TTC549 (cell line): Measurements from ENCODE around the gene ABHD12B.

Experiments used
- FAIRE-seq: peaks from 2 replicates; lab custom pipeline; 2012; peaks lifted over from hg19 to GRCh38; lab: Jason Lieb, UNC

Gene ABHD12B, protein sequence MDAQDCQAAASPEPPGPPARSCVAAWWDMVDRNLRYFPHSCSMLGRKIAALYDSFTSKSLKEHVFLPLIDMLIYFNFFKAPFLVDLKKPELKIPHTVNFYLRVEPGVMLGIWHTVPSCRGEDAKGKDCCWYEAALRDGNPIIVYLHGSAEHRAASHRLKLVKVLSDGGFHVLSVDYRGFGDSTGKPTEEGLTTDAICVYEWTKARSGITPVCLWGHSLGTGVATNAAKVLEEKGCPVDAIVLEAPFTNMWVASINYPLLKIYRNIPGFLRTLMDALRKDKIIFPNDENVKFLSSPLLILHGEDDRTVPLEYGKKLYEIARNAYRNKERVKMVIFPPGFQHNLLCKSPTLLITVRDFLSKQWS

DNA sequence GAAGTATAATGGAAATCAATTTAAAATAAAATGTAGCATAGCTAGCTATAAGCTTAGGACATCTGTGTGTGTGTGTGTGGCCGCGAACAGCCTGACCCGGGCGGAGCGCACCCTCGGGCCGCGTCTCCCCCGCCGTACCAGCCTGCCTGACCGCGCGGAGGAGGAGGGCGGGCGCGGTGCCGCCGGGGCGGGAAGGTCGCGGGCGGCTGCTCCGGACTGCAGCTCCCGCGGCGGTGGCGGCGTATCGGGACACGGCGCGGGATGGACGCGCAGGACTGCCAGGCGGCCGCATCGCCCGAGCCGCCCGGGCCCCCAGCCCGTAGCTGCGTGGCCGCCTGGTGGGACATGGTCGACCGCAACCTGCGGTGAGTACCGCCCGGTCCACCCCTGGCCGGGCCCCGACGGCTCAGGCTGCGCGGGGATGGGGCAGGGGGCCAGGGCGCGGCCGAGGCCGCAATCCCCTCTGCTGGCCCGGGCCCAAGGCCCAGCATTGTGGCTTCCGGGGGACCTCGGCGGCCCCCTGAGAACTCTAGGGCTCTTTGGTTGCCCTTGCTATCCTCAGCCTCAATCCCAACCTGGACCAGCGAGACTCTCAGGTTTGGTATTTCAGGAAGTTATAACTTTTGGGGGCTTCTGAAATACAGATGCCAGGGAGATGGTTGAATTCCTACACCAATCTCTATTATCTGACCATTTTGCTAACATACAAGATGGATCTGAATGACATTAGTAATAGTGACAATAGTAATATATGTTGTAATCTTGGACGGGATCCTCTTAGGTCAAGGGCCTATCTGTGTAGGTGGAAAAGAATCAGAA is at the start of gene ABHD12B:
ABHD12B (plus strand) TSS at position 140 of the 819 bp plus-strand sequence; CDS start at position 262, 122 bp downstream.
- FAIRE-seq, result no peak

DNA sequence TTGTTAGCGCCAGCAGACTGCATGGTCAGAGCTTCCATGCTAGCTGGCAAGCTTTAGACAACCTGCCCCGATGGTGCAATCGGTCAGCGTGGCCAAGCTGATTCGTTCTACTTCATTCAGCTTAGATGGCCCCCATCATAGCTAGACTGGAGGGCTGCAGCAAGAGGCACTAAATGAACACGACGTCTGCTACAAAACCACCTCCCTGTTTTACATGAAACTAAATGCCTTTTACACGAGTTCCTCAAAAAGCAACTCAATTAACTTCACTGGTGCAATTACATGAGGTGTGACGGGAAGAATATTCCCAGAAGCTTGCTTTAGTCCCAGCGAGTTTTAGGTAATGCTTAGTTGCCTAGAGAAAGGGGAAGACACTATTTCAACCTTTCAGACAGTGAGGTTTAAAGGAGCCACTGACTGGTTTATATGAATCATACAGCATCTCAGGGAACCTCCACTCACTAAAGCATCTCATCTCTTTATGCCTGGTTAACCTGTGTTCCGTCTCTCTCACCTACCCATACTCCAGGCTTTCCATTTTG is 49.3 kb upstream of the ABHD12B start:
- no peak for FAIRE-seq

DNA sequence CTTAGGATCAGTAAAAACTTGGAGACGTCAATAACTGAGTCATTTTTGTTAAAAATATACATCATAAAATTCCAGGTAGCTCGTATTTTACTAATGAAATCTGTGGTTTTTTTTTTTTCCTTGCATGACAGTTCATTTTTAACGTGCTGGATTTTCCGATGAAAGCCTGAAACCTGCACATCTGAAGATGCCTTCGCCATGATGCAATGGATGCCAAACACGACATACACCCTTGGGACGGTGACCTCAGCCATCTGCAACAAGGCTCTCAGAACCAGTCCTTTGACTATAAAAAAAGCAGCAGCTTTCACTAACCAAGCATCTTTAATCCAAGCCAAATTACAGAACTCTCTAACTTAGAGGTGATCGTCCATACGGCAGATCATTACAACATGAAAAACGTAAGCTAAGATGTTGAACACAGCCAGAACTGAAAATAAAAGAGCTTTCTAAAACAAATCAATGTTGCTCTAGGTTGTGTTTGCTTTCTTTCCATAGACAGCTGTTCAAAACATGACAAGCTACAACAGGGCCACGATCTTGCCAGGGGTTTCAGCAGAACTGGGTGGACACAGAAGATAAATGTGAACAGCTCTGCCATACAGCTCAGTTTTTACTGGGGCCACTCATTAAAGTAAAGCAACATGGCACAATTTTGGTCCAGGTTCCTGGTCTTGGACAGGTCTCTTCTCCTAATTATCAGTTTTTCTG is 48.6 kb upstream of the ABHD12B start:
- FAIRE-seq, result no peak

DNA sequence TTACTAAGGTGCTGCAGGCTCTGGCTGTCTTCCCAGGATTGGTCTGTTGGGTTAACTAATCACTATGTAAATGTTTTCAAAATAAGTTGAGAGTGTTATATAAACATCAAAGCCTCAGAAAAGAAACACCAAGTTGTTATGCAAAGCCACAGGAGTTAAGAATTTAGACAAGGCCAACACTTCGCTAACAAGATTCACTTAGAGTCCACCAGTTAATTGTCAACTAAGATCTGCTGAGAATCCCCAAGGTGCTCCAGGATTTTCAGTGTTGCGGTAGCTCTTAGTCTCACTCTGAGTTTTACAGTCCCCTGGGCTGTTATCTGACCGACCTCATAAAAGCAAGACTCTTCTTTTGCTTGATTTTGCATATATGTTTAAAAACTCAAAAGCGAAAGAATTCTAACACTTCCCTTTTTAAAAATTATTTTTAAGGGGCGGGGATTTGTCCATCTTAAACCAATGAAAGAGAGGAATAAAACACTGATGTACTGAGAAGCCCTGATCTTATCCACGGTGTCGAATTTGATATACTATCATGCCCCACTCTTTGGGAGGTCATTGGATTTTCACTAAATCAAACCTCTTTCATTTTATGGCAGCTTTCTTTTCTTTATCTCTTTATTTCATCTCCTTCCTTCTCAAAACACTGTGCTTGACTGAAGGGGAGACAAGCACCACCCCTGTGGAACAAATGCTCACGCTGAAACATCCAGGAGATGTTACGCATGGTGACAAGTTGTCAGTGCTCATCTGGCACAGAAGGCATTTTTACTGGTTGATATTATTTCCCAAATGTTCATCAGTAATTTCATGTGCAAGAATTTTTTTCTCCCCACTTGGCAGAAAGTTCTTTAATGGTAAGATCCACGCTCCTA is 47.9 kb upstream of the ABHD12B start:
- FAIRE-seq, result no peak

DNA sequence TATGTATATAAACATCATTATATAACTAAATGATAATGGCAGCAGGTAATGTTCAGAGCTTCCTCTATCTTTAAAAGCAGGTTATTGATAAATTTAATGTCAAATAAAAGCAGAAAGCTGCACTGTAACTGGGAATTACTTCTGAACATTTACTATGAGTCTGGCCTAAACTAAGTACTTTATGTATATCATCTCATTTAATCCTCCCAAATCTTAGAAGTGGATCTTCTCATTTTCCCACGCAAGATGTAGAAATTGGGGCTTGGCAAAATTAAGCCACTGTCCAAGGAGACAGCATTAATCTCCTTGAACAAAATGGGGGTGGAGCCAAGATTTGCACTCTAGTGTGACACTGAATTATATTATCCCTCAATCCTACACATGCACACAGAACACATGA is 46.5 kb upstream of the ABHD12B start:
- no peak for FAIRE-seq

DNA sequence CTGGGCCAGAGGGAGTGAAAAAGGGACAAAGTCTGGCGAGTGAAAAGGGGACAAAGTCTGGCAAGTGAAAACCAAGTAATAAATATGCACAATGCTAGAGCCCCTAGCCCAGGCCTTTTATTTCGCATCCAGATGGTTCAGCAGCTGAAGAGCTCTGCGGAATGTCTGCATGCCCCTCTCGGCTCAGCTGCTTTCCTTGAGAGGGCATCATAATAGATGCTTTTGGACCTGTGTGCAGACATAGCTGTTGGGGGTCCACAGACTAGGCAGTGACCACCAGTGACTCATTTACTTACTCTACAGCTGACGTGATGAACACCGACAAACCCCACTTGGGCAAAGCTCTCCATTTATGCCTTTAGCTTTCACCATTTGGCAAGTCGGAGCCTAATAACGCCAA is 45.2 kb upstream of the ABHD12B start:
- no peak for FAIRE-seq

DNA sequence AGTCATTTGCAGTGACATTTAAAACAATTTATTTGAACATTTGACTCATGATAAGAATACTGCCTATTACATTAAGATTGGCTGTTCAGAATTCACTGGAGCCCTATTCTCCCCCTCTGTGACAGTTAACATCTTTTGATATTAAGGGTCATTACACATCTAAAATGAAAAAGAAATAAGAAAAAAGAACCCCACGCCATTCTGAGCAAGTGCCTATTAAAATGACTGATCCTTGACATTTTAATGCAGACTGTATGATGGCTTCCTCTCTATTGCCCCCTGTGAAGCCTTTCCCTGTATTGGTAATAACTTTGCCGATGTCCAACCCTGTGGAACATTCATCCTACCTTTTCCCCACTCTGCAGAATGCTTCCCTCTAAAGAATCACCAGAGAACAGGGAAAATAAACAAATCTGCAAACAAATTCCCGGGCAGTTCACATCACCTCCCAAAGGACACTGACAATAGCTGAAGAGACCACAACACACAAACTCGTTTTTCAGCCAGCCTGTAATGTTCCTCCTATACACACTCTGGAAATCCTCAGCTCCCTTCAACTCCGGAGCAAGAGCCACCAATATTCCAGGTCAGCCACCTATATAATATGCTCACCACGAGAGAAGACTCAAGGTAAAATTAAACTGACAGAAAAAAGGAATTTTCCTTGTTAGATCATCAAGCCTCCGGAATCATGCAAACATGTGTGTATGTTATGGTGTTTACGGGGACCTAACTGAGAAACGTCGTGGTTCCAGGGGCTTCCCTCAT is 42.9 kb upstream of the ABHD12B start:
- FAIRE-seq, result no peak

DNA sequence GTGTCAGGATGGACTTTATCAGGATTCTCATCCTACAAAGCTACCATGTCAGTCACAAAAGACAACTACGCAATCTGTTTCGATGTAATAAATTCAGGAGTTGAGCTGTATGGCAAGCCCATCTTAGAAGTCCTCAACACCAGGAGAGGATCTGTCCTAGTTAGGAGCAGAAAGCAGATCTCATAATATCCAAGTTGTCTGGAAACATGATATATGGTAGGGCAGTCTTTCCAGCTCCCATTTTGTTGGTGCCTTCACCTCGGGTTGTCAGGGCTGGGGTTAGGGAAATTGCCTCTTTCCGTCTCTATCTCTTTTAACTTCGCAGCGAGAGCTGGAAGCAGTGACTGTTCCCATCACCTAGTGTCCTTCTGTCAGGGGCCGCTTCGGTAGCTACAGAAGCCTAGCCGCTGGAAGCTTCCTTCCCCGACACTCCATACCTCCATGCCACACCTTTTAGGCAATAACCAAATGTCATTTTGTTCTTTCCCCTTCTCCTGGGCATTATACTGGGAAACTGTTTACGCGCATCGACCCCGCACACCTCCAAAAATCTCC is 42.3 kb upstream of the ABHD12B start:
- no peak for FAIRE-seq

DNA sequence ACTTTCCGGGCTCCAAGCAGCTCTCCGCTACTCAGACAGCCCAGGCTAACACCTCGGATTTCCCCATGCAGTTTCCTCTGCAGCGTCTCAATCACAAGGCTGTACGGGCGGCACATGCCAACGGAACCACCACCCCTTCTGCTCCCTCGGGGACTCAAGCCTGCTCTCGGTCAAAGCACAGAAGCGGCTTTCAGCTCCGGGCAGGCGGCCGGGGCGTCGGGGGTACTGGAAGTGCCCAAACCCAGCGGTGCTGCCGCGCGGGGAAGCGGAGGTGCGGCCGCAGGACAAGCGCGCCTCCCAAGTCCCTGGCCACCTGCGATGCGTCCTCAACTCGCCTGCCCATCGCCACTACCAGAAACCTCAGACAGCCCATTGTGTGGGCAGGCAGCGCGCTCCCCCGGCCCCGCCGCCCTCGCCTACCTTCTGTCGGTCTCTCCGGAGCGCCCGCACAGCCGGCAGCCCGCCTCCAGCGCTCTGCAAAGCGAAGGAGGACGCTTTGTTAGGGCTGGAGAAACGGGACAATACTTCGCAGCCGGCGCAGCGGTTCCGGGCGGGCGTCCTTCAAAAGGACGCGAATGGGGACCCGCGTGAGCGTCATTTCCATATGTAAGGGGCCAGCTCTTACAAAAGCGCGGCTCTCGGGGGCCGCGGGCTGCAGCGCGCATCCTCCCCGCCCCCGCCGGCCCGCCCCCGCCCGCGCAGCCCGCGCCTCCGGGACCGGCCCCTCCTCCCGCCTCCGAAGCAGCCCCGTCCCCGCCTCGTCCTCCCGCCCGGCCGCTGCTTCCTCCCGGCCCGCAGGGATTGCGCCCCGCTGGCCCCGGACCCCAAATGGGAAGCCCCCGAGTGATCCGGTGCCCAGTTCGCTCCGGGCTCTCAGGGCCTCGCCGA is 41.6 kb upstream of the ABHD12B start:
- FAIRE-seq, result no peak

DNA sequence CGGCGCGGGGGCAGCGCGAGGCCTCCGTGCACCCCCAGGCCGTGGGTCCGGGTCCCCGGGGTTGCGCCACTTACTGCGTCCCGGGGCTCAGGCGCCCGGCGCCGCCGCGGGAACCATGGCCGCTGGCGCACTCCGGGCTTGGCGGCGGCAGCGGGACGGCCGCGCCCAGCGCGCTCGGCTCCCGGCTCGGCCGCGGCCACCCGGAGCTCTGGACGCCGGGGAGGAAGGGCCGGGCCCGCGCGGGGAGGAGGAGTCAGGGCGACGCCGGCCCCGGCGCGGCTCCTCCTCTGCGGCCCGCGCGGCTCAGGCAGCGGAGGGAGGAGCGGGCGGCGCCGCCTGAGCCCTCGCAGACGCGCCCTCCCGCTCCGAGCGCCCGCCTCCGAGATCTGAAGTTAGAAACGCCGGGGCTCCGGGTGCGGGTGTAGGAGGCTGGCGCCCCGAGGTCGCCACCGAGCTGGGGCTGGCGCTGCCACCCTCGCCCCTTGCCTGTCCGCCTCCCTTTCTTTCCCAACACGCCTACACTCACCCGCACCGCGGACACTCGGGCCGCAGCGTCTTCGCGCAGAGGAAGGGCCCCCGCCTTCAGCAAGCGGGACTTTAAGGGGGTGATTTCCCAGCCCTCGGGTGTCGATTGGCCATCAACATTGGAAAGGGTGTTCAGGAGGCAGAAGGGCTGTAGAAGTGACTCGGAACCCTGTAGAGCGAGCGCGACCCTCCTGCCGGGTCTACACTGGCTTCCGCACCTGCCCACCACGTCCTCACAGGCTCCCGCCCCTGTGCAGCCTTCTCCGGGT is 40.7 kb upstream of the ABHD12B start, which contains the start of gene NIN:
NIN (minus strand) TSS at position 231 of the 794 bp plus-strand sequence. CDS start 9,106 bp downstream, outside the sequence.
- FAIRE-seq, result no peak

DNA sequence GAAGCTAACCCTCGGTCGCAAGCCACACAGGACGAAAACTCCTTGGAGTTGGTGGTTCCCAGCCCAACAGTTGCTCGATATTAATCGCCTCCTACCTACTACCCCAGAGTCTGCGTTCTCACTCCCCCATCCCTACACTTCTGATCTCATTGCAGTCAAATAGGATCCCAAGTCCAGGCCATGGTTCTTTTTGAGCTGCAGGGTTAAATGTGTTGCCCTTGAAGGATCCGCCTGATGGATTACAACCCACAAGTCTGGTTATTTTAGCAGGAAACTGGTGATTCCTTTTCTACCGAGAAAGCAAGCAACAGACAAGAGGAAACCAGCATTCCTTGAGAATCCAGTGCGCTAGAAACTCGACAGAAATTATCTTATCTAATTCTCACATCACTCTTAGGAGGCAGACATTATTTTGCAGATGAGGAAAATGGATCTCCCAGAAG is 40.1 kb upstream of the ABHD12B start:
- no peak for FAIRE-seq

DNA sequence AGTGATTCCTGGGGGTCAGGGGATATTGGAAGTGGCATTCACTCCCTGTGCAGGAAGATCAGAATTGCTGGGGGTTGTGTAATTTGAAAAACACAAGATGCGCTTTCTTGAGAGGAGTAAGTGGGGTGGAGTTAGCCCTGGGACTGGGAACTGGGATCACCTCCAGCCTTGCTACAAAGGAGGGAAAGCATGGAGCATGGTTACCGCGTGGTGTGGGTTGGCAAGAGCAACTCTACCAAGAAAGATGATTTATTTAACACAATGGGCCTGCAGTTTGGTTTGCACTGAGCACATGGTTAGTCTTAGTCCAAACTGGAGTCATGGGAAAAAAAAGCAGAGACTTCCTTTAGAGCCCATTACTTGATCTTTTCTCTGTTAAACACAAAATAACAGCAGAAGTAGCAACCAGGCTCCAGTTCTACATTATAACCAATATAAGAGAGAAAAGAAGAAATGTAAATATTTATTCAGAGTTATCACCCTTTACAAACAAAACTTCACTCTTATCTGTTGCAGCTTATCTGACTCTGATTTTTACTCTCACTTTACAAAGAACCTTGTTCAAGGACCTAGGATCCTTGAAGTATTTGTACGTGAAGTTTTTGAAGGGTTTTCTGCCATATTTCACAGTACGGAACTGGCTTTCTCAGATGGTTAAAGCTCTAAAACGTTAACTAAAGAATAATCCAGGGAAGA is 38.8 kb upstream of the ABHD12B start:
- no peak for FAIRE-seq

DNA sequence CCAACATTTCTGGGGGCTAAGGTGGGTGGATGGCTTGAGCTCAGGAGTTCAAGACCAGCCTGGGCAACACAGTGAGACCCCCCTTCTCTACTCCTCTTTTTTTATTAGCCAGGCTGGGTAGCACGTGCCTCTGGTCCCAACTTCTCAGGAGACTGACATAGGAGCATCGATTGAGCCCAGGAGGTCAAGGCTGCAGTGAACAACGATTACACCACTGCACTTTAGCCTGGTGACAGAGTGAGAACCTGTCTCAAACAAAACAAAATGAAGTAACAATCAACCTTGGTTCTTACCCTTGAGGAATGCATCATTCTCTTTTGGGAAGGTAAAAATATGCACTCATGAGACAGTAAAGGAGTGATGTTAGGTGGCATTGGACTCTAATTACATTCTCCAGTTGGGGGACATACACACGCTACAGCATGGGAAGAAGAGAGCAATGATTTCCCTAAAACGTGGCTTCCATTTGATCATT is 37.0 kb upstream of the ABHD12B start:
- no peak for FAIRE-seq

DNA sequence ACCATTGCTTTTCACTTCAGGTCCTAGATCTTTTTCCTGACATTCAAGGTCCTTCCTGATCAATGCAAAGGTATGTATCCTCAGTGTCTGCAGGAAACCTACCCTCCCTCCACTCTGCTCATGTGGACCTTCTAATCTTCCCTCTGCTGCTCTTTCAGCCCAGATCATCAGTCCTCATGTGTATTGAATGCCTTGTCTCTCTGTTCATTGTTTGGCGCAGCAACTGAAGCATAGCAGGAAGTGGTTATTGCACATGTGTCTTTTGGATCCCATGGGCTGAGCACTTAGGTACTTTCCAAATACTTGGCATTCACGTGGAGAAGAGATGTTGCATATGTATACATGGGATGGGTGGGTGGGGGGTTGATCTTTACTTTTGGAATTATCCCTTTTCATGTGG is 36.6 kb upstream of the ABHD12B start:
- FAIRE-seq, result no peak

DNA sequence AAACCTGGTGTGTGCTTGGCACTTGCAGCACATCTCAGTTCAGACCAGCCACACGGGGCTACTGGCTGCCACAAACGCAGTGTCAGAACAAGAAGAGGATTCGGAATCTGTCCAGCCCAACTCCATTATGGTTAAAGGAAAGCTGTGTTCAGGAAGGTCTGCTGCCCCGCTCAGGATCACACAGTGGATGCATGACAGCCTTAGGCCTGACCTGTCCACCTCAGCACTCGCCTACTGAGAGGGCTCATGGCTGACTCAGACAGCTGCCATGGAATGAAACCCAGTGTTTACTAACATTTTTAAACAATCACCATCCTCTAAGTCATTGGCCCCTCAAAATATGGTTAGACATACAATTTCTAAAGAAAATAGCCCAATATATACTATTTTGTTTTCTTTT is 35.3 kb upstream of the ABHD12B start:
- no peak for FAIRE-seq

DNA sequence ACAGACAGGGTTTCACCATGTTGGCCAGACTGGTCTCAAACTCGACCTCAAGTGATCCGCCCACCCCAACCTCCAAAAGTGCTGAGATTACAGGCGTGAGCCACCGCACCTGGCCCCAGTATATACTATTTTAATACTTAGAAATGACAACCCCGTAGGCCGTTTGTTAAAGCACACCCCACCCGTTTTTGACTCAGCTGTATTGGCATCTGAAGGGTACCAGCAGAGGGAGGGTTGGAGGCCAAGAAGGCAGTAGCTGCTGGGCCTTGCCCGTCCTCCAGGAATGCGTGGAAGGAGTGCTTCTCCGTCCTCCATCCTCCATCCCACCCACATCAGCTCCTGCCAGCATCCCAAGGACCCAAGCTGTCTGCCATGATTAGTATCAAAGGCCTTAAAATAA is 34.6 kb upstream of the ABHD12B start:
- no peak for FAIRE-seq

DNA sequence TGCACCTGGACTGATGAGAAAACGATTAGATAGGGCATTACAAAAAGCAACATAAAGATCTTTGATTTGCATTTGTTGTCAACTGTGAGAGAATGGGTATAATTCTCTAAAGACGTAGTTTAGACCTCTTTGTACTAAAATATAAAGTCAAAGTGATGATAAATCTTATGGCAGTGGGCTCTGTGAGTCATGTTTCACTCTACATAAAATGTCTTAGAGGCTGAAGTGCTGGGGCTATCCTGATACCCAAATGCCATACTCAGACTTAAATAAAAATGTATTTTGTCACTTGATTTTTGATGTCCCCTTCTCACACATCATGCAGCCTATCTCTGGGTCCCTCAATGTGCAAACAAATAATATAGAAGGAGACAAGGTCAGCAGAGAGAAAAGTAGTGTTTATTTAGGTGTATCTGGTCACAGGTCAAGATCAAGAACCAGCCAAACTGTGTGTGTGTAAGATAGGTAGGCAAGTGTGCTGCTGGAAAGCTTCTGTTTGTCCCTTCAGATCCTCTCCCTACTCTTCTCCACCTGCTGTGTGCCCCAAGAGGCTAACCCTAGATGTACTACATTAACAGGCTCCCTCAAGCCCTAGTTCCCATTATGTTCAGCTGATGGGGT is 33.9 kb upstream of the ABHD12B start:
- FAIRE-seq, result no peak
